ENCODE results near the gene LYL1. TPM values are rescaled to one million over a fixed set of nuclear protein-coding genes. Genes with fewer than 3 reads are reported as not detected.

Gene LYL1
- total and polyA plus RNA-seq, 2 of the 4 experiments (the other 2 are of a cell fraction) = 0.36 to 0.39 TPM

DNA sequence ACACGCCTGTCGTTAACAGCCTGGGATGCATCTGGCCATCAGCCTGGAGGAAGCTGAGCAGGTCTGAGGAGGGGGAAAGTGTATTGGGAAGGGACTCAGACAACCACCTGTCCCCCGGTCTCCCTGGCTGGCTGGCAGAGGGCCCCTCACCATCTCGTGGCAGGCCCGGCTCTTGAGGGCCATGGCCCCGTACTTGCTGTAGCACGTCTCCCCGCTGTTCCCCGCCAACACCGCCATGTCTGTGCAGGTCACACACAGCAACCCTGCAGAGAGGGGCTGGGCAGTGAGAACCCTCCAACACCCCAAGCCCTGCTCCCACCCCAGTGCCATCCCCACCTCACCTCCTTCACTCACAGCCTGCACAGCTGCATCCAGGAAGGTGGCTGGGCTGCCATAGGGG is 9.9 kb upstream of the LYL1 start:
- H3K23ac ChIP-seq (ENCODE audit: low read depth, low read length) = no peak overlapping the region
- H3K9me3 ChIP-seq (ENCODE audit: control insufficient read depth, insufficient read depth, low read length) = no peaks in the 10 kb centered on the region
- H2AK5ac ChIP-seq (ENCODE audit: low read depth, low read length) = no peak overlapping the region
- no peaks in the 10 kb centered on the region for H3K27me3 ChIP-seq (ENCODE audit: control insufficient read depth, insufficient read depth, low read length)
- H2BK15ac ChIP-seq (ENCODE audit: low read depth, low read length) = no peak overlapping the region
- DNase-seq (no peak), ATAC-seq (ENCODE audit: low read depth) (no peak)
- H4K91ac ChIP-seq (ENCODE audit: insufficient read depth, low read depth, low read length) = no peak overlapping the region
- H2BK120ac ChIP-seq (ENCODE audit: low read depth, low read length) = no peak overlapping the region
- H3K4ac ChIP-seq (ENCODE audit: low read depth, low read length) = no peak overlapping the region
- POLR2A ChIA-PET (ENCODE audit: unreplicated experiment) = no interaction called here
- no peaks in the 10 kb centered on the region; the same call in 1 of the 2 replicates for H3K9me1 ChIP-seq (ENCODE audit: insufficient read depth, low read length)
- dilution Hi-C loops (cut with HindIII; ENCODE audit: low sequenced_read_pairs, unreplicated experiment) (no loop called here), intact Hi-C loops (cut with micrococcal nuclease) (no loop called here), in situ Hi-C loops (cut with MboI; ENCODE audit: low sequenced_read_pairs) (no loop called here)
- H4K5ac ChIP-seq (ENCODE audit: low read depth, low read length) = no peak overlapping the region
- no TSS peak for BruUV-seq (replicated peaks)
- TF ChIP-seq, protein P1, sequence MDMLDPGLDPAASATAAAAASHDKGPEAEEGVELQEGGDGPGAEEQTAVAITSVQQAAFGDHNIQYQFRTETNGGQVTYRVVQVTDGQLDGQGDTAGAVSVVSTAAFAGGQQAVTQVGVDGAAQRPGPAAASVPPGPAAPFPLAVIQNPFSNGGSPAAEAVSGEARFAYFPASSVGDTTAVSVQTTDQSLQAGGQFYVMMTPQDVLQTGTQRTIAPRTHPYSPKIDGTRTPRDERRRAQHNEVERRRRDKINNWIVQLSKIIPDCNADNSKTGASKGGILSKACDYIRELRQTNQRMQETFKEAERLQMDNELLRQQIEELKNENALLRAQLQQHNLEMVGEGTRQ (IDR thresholded peaks at IDR 0.05; ENCODE audit: low read depth, low read length) = no peak
- no peak for TF ChIP-seq BHLHE40 (IDR thresholded peaks at IDR 0.05; ENCODE audit: low read depth, low read length)
- TF ChIP-seq, protein P2, sequence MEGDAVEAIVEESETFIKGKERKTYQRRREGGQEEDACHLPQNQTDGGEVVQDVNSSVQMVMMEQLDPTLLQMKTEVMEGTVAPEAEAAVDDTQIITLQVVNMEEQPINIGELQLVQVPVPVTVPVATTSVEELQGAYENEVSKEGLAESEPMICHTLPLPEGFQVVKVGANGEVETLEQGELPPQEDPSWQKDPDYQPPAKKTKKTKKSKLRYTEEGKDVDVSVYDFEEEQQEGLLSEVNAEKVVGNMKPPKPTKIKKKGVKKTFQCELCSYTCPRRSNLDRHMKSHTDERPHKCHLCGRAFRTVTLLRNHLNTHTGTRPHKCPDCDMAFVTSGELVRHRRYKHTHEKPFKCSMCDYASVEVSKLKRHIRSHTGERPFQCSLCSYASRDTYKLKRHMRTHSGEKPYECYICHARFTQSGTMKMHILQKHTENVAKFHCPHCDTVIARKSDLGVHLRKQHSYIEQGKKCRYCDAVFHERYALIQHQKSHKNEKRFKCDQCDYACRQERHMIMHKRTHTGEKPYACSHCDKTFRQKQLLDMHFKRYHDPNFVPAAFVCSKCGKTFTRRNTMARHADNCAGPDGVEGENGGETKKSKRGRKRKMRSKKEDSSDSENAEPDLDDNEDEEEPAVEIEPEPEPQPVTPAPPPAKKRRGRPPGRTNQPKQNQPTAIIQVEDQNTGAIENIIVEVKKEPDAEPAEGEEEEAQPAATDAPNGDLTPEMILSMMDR (conservative IDR thresholded peaks at IDR 0.05; ENCODE audit: low read depth, low read length) = no peak
- no peak for TF ChIP-seq POLR2A (IDR thresholded peaks at IDR 0.05; ENCODE audit: low read depth, low read length)
- no peak for TF ChIP-seq SMC3 (IDR thresholded peaks at IDR 0.05; ENCODE audit: low read depth, low read length)
- TF ChIP-seq CEBPB (IDR thresholded peaks at IDR 0.05; ENCODE audit: low read depth, low read length) = no peak
- TF ChIP-seq MAZ (IDR thresholded peaks at IDR 0.05; ENCODE audit: borderline replicate concordance, low read depth, low read length) = no peak
- TF ChIP-seq CHD1 (IDR thresholded peaks at IDR 0.05; ENCODE audit: low read depth, low read length) = no peak
- TF ChIP-seq RCOR1 (IDR thresholded peaks at IDR 0.05; ENCODE audit: insufficient replicate concordance, low read length) = no peak
- TF ChIP-seq FOS (IDR thresholded peaks at IDR 0.05; ENCODE audit: low read depth, low read length) = no peak
- no peak for TF ChIP-seq MXI1 (IDR thresholded peaks at IDR 0.05; ENCODE audit: borderline replicate concordance, low read depth, low read length)
- no peak for TF ChIP-seq MAFK (IDR thresholded peaks at IDR 0.05; ENCODE audit: low read depth, low read length)
- no peak for TF ChIP-seq RFX5 (IDR thresholded peaks at IDR 0.05; ENCODE audit: low read depth, low read length)
- TF ChIP-seq RAD21 (IDR thresholded peaks at IDR 0.05; ENCODE audit: low read length) = no peak
- TF ChIP-seq ELK1 (IDR thresholded peaks at IDR 0.05; ENCODE audit: borderline replicate concordance, low read depth, low read length) = no peak
- no peak for TF ChIP-seq NFE2L2 (IDR thresholded peaks at IDR 0.05; ENCODE audit: low read depth, low read length)
- no peak overlapping the region for H2AK9ac ChIP-seq (replicated peaks; ENCODE audit: low read depth, low read length, poor library complexity)
- H3K4me3 ChIP-seq (ENCODE audit: insufficient read depth, low read depth, low read length) = no peak overlapping the region
- no peak overlapping the region for H3K14ac ChIP-seq (replicated peaks; ENCODE audit: low read depth, low read length)
- H3K9ac ChIP-seq (ENCODE audit: low read depth, low read length) = no peak overlapping the region
- peaks cover 0 to 30% of the 10 kb centered on the region in 2 experiments; a peak in 3 of 4 replicates for H3K79me1 ChIP-seq (ENCODE audit: low read depth in 1 of 2, low read length in 2 of 2)
- no peak overlapping the region for H3K56ac ChIP-seq (ENCODE audit: extremely low read depth, insufficient read depth, low read length)
- H2BK5ac ChIP-seq (ENCODE audit: low read depth, low read length, poor library complexity, severe bottlenecking) = no peak overlapping the region
- H4K20me1 ChIP-seq (ENCODE audit: insufficient read depth, low read length) = no peaks in the 10 kb centered on the region
- no peak overlapping the region for H3K4me2 ChIP-seq (ENCODE audit: low read depth, low read length)
- no peak overlapping the region for H3K27ac ChIP-seq (ENCODE audit: insufficient read depth, low read length)
- H3K4me1 ChIP-seq (ENCODE audit: control insufficient read depth, insufficient read depth, low read length) = peaks cover 4% of the 10 kb centered on the region
- H4K8ac ChIP-seq (ENCODE audit: low read depth in 2 of 2, low read length in 2 of 2) = no peak overlapping the region
- H3K36me3 ChIP-seq (ENCODE audit: control insufficient read depth, insufficient read depth, low read length) = peaks cover 18% of the 10 kb centered on the region
- H2BK20ac ChIP-seq (ENCODE audit: low read depth, low read length) = no peak overlapping the region
- no peak overlapping the region for H3K18ac ChIP-seq (ENCODE audit: low read depth, low read length)
- no peak overlapping the region for H2AFZ ChIP-seq (replicated peaks; ENCODE audit: low read length, poor library complexity)
- no CpG with 5 or more reads among the region's 10 CpGs for WGBS, 2 experiments (ENCODE audit: extremely low coverage in 2 of 2, insufficient read length in 1 of 2)
- CTCF ChIA-PET = no interaction called here
